Glutamatergic neuron (in vitro differentiated cells): ENCODE results near the gene HEPACAM. TPM values are rescaled to one million over a fixed set of nuclear protein-coding genes. Genes with fewer than 3 reads are reported as not detected.
"Not testable (repeated sequence)": the region's sequence is repeated elsewhere in the genome, so short reads cannot be mapped to it uniquely, and the experiment has no call there.

Experiments used
- DNase-seq: peaks from one replicate; pipeline ENCODE4 v3.0.0; 2022
- H3K27ac Mint-ChIP-seq: one replicate; pipeline ENCODE4 v1.8.0; 2020; ENCODE audit warnings: mild to moderate bottlenecking, mixed read lengths, inconsistent platforms; ENCODE audit not compliant: unreplicated experiment
- H3K27me3 Mint-ChIP-seq: one replicate; pipeline ENCODE4 v1.8.0; 2020; ENCODE audit warnings: mild to moderate bottlenecking, moderate library complexity, mixed read lengths, inconsistent platforms; ENCODE audit not compliant: unreplicated experiment
- H3K36me3 Mint-ChIP-seq: one replicate; pipeline ENCODE4 v1.8.0; 2020; ENCODE audit warnings: mild to moderate bottlenecking, mixed read lengths, inconsistent platforms; ENCODE audit not compliant: unreplicated experiment
- H3K4me1 Mint-ChIP-seq: one replicate; pipeline ENCODE4 v1.8.0; 2020; ENCODE audit warnings: mild to moderate bottlenecking, low read depth, mixed read lengths, inconsistent platforms; ENCODE audit not compliant: unreplicated experiment
- H3K4me3 Mint-ChIP-seq: one replicate; pipeline ENCODE4 v1.8.0; 2020; ENCODE audit warnings: mild to moderate bottlenecking, mixed read lengths, inconsistent platforms; ENCODE audit not compliant: unreplicated experiment
- H3K9me3 Mint-ChIP-seq: one replicate; pipeline ENCODE4 v1.8.0; 2020; ENCODE audit warnings: mild to moderate bottlenecking, moderate library complexity, mixed read lengths, inconsistent platforms; ENCODE audit not compliant: unreplicated experiment
- CTCF ChIP-seq: fragments of 200-600 bp; sonication (generic); IDR thresholded peaks from one replicate; pipeline ENCODE4 v1.5.0; 2021; ENCODE audit not compliant: partially characterized antibody, unreplicated experiment
- total RNA-seq: library from RNA; stranded (reverse); fragmentation: NEBNext Ultra II Directional; extraction: Animal tissue kit (Norgen Biotek cat#: 25700); gene quantifications from one replicate; pipeline ENCODE4 v1.2.1, GENCODE V29; 2021; ENCODE audit not compliant: unreplicated experiment

Gene HEPACAM
- total RNA-seq, 1 donor from 2014 or later = not detected

- TF ChIP-seq CTCF = no peak
- peaks cover 22% of the 10 kb centered on the region for H3K36me3 Mint-ChIP-seq
- no peaks in the 10 kb centered on the region for H3K27me3 Mint-ChIP-seq
- H3K9me3 Mint-ChIP-seq = peaks cover 6% of the 10 kb centered on the region
- no peak overlapping the region for H3K27ac Mint-ChIP-seq
- DNase-seq = no peak
- no peak overlapping the region for H3K4me3 Mint-ChIP-seq
- H3K4me1 Mint-ChIP-seq = no peaks in the 10 kb centered on the region
Observed at GRCh38 chr11:124978316-124978715, 42.5 kb upstream of the HEPACAM start.

GRCh38 chr11:124977006-124977405, 41.2 kb upstream of the HEPACAM start:
- no peak for TF ChIP-seq CTCF
- no peak for DNase-seq
- Mint-ChIP-seq H3K9me3 (peaks cover 4% of the 10 kb centered on the region), H3K4me3 (no peak overlapping the region), H3K36me3 (peaks cover 11% of the 10 kb centered on the region), H3K27ac (no peak overlapping the region), H3K4me1 (no peaks in the 10 kb centered on the region), H3K27me3 (no peaks in the 10 kb centered on the region)

GRCh38 chr11:124976531-124976930, 40.7 kb upstream of the HEPACAM start:
- no peak overlapping the region for H3K4me3 Mint-ChIP-seq
- H3K36me3 Mint-ChIP-seq = peaks cover 9% of the 10 kb centered on the region
- no peak for TF ChIP-seq CTCF
- H3K9me3 Mint-ChIP-seq = peaks cover 4% of the 10 kb centered on the region
- no peaks in the 10 kb centered on the region for H3K4me1 Mint-ChIP-seq
- DNase-seq = no peak
- H3K27me3 Mint-ChIP-seq = no peaks in the 10 kb centered on the region
- H3K27ac Mint-ChIP-seq = no peak overlapping the region

GRCh38 chr11:124971810-124972209, 36.0 kb upstream of the HEPACAM start:
- Mint-ChIP-seq H3K27ac (no peak overlapping the region), H3K36me3 (no peaks in the 10 kb centered on the region), H3K4me1 (no peaks in the 10 kb centered on the region), H3K27me3 (no peaks in the 10 kb centered on the region), H3K4me3 (no peak overlapping the region), H3K9me3 (no peaks in the 10 kb centered on the region)
- TF ChIP-seq CTCF = no peak
- DNase-seq = no peak

- no peaks in the 10 kb centered on the region for H3K9me3 Mint-ChIP-seq
- no peak for DNase-seq
Observed at GRCh38 chr11:124970925-124971324, 35.1 kb upstream of the HEPACAM start.

GRCh38 chr11:124968197-124968596, 32.4 kb upstream of the HEPACAM start:
- not testable (repeated sequence) for H3K27me3 Mint-ChIP-seq, H3K4me1 Mint-ChIP-seq, H3K4me3 Mint-ChIP-seq, H3K27ac Mint-ChIP-seq, H3K36me3 Mint-ChIP-seq, DNase-seq, H3K9me3 Mint-ChIP-seq

More at GRCh38 chr11:124970925-124971324, 35.1 kb upstream of the HEPACAM start:
- no peak overlapping the region for H3K4me3 Mint-ChIP-seq
- no peak overlapping the region for H3K27ac Mint-ChIP-seq
- no peaks in the 10 kb centered on the region for H3K27me3 Mint-ChIP-seq
- H3K4me1 Mint-ChIP-seq = no peaks in the 10 kb centered on the region
- H3K36me3 Mint-ChIP-seq = no peaks in the 10 kb centered on the region
- TF ChIP-seq CTCF = no peak
